Measurements from ENCODE around the gene NDUFA11. TPM values are rescaled to one million over a fixed set of nuclear protein-coding genes. Genes with fewer than 3 reads are reported as not detected.

The NDUFA11 gene
- total and polyA plus RNA-seq, 2 of the 4 experiments (the other 2 are of a cell fraction), result 375 to 1,276 TPM

GRCh38 chr19:5943623-5944022, 40.0 kb upstream of the NDUFA11 start:
- Histone ChIP-seq H3K36me3 (ENCODE audit: control insufficient read depth, insufficient read depth, low read length) (peaks cover 30% of the 10 kb centered on the region), H3K4me1 (ENCODE audit: control insufficient read depth, insufficient read depth, low read length) (peaks cover 43% of the 10 kb centered on the region), H4K5ac (ENCODE audit: low read depth, low read length) (peak overlapping the region; percentile 45; the same call in 1 of the 2 replicates), H3K9ac (ENCODE audit: low read depth, low read length) (0 out of 2 replicates have a peak overlapping the region, but pooled peaks have one; percentile 12), H2BK15ac (ENCODE audit: low read depth, low read length) (peak overlapping the region; percentile 74; the same call in 1 of the 3 replicates), H3K9me3 (ENCODE audit: control insufficient read depth, insufficient read depth, low read length) (no peaks in the 10 kb centered on the region), H2BK120ac (ENCODE audit: low read depth, low read length) (peak overlapping the region; percentile 61), H2BK20ac (ENCODE audit: low read depth, low read length) (peak overlapping the region; percentile 73; the same call in 1 of the 2 replicates), H3K9me1 (ENCODE audit: insufficient read depth, low read length) (peaks cover 40% of the 10 kb centered on the region), H4K20me1 (ENCODE audit: insufficient read depth, low read length) (peaks cover 47% of the 10 kb centered on the region), H3K27me3 (ENCODE audit: control insufficient read depth, insufficient read depth, low read length) (no peaks in the 10 kb centered on the region), H3K14ac (replicated peaks; ENCODE audit: low read depth, low read length) (peak overlapping the region; percentile 50), H2AFZ (replicated peaks; ENCODE audit: low read length, poor library complexity) (no peak overlapping the region), H3K4me3 (ENCODE audit: insufficient read depth, low read depth, low read length) (no peak overlapping the region), H3K56ac (ENCODE audit: extremely low read depth, insufficient read depth, low read length) (0 out of 2 replicates have a peak overlapping the region, but pooled peaks have one; percentile 59), H3K27ac (ENCODE audit: insufficient read depth, low read length) (peak overlapping the region; percentile 83), H3K18ac (ENCODE audit: low read depth, low read length) (peak overlapping the region; percentile 30; the same call in 1 of the 2 replicates), H4K91ac (ENCODE audit: insufficient read depth, low read depth, low read length) (peak overlapping the region; percentile 49), H3K79me1 (ENCODE audit: low read depth in 1 of 2, low read length in 2 of 2) (peaks cover 42 to 93% of the 10 kb centered on the region in 2 experiments), H3K23ac (ENCODE audit: low read depth, low read length) (peak overlapping the region; percentile 65), H3K4me2 (ENCODE audit: low read depth, low read length) (peak overlapping the region; percentile 33), H2BK5ac (ENCODE audit: low read depth, low read length, poor library complexity, severe bottlenecking) (peak overlapping the region; percentile 63), H2AK9ac (replicated peaks; ENCODE audit: low read depth, low read length, poor library complexity) (peak overlapping the region; percentile 55), H4K8ac (ENCODE audit: low read depth in 2 of 2, low read length in 2 of 2) (peak overlapping the region in 1 of 2 experiments; percentile 72; a peak in 3 of 4 replicates), H3K4ac (ENCODE audit: low read depth, low read length) (peak overlapping the region; percentile 84), H2AK5ac (ENCODE audit: low read depth, low read length) (peak overlapping the region; percentile 77)
- no TSS peak for BruUV-seq (replicated peaks)
- intact Hi-C loops (cut with micrococcal nuclease), result no loop called here
- peak; percentile 82 for DNase-seq
- in situ Hi-C loops (cut with MboI; ENCODE audit: low sequenced_read_pairs), result no loop called here
- WGBS, 2 experiments (ENCODE audit: extremely low coverage in 2 of 2, insufficient read length in 1 of 2), result 85% methylated on average over 5 of the region's 10 CpGs; no CpG with 5 or more reads in 1 of the 2 experiments
- TF ChIP-seq MAFK (IDR thresholded peaks at IDR 0.05; ENCODE audit: low read depth, low read length) (no peak), BHLHE40 (IDR thresholded peaks at IDR 0.05; ENCODE audit: low read depth, low read length) (peak; percentile 42; the same call in 1 of the 2 replicates), CEBPB (IDR thresholded peaks at IDR 0.05; ENCODE audit: low read depth, low read length) (peak; percentile 75), SMC3 (IDR thresholded peaks at IDR 0.05; ENCODE audit: low read depth, low read length) (no peak), USF2 (IDR thresholded peaks at IDR 0.05; ENCODE audit: low read depth, low read length) (no peak), FOS (IDR thresholded peaks at IDR 0.05; ENCODE audit: low read depth, low read length) (peak; percentile 51), POLR2A (IDR thresholded peaks at IDR 0.05; ENCODE audit: low read depth, low read length) (no peak), NFE2L2 (IDR thresholded peaks at IDR 0.05; ENCODE audit: low read depth, low read length) (no peak), RAD21 (IDR thresholded peaks at IDR 0.05; ENCODE audit: low read length) (no peak)
- POLR2A ChIA-PET (ENCODE audit: unreplicated experiment), result no interaction called here
- peak; percentile 57 for ATAC-seq (ENCODE audit: low read depth)
- dilution Hi-C loops (cut with HindIII; ENCODE audit: low sequenced_read_pairs, unreplicated experiment), result no loop called here
- CTCF ChIA-PET, result no interaction called here
